PC-9 (cell line): ENCODE data around the gene SMPD3. TPM values are rescaled to one million over a fixed set of nuclear protein-coding genes. Genes with fewer than 3 reads are reported as not detected.
A peak's percentile ranks its signal among the peaks of the same experiment; 100 is the strongest.

Experiments
- BruUV-seq: library from RNA; stranded (reverse); fragments of 400-500 nt; replicated peaks from 2 replicates; lab custom pipeline; 2021; lab: Mats Ljungman, UMichigan
- CTCF ChIA-PET: fragments of 300-600 bp; sonication (Branson Sonifier 250); formaldehyde crosslinking; loops from one replicate; lab custom pipeline; 2022; ENCODE audit warnings: antibody characterized with exemption; lab: Charles Lee
- POLR2A ChIA-PET: fragments of 300-600 bp; sonication (Branson Sonifier 250); formaldehyde crosslinking; loops from one replicate; lab custom pipeline; 2022; ENCODE audit warnings: antibody characterized with exemption; ENCODE audit not compliant: unreplicated experiment; lab: Charles Lee
- DNase-seq, 2 experiments: peaks; one replicate each; pipeline versions ENCODE4 v3.0.0 to v3.0.0-alpha.2; 2015 to 2022; ENCODE audit warnings: mixed read lengths in 1 of 2
- H2AFZ ChIP-seq: fragments of 200-600 bp; sonication (generic); 2 replicates; pipeline ENCODE4 v1.8.1; 2017; ENCODE audit warnings: antibody characterized with exemption
- H3F3A ChIP-seq: fragments of 200-600 bp; sonication (generic); 2 replicates; pipeline ENCODE4 v1.8.1; 2017; ENCODE audit warnings: antibody characterized with exemption, mild to moderate bottlenecking, low read depth; ENCODE audit not compliant: insufficient read depth
- H3K27ac ChIP-seq: fragments of 200-600 bp; sonication (generic); 2 replicates; pipeline ENCODE4 v1.6.1; 2016; ENCODE audit warnings: mixed run types
- H3K27me3 ChIP-seq: fragments of 200-600 bp; sonication (generic); 2 replicates; pipeline ENCODE4 v1.6.1; 2016; ENCODE audit warnings: low read depth, mixed run types; ENCODE audit not compliant: insufficient read depth
- H3K36me3 ChIP-seq: fragments of 200-600 bp; sonication (generic); 2 replicates; pipeline ENCODE4 v1.6.1; 2016; ENCODE audit warnings: low read depth, mixed run types
- H3K4me1 ChIP-seq: fragments of 200-600 bp; sonication (generic); replicated peaks from 2 replicates; pipeline ENCODE4 v1.6.1; 2016; ENCODE audit warnings: mixed run types; ENCODE audit not compliant: insufficient read depth
- H3K4me2 ChIP-seq: fragments of 200-600 bp; sonication (generic); 2 replicates; pipeline ENCODE4 v1.6.1; 2017; ENCODE audit warnings: mixed run types
- H3K4me3 ChIP-seq: fragments of 200-600 bp; sonication (generic); 2 replicates; pipeline ENCODE4 v1.6.1; 2016; ENCODE audit warnings: mixed run types
- H3K79me2 ChIP-seq: fragments of 200-600 bp; sonication (generic); 2 replicates; pipeline ENCODE4 v1.6.1; 2017; ENCODE audit warnings: low read depth, mixed run types
- H3K9me2 ChIP-seq: fragments of 200-600 bp; sonication (generic); 2 replicates; pipeline ENCODE4 v1.8.1; 2017; ENCODE audit warnings: mild to moderate bottlenecking; ENCODE audit not compliant: insufficient read depth
- H3K9me3 ChIP-seq: fragments of 200-600 bp; sonication (generic); 2 replicates; pipeline ENCODE4 v1.8.1; 2016; ENCODE audit warnings: low read depth; ENCODE audit not compliant: insufficient read depth
- H4K20me1 ChIP-seq: fragments of 200-600 bp; sonication (generic); 2 replicates; pipeline ENCODE4 v1.8.1; 2017; ENCODE audit not compliant: insufficient read depth
- EZH2 ChIP-seq: fragments of 200-600 bp; sonication (generic); IDR thresholded peaks from 2 replicates; pipeline ENCODE4 v1.8.0; 2017; ENCODE audit warnings: antibody characterized with exemption, low read depth
- intact Hi-C: fragments of 100-400 bp; cut with micrococcal nuclease; formaldehyde crosslinking; loops from one replicate; pipeline ENCODE4 v1.10.0; 2022; ENCODE audit not compliant: unreplicated experiment
- total RNA-seq: library from RNA; stranded (reverse); gene quantifications from 2 replicates; pipeline ENCODE4 v1.2.3, GENCODE V29; 2021
- TF ChIP-seq, protein P1 (sequence below): fragments of 200-600 bp; sonication (generic); conservative IDR thresholded peaks from 2 replicates; pipeline ENCODE4 v1.6.1; 2017; ENCODE audit warnings: mixed run types, antibody characterized with exemption, mild to moderate bottlenecking, moderate library complexity

Gene SMPD3
- total RNA-seq, 1 experiment from 2014 or later: 0.94 TPM

- intact Hi-C loops: no loop called here
- no peaks in the 10 kb centered on the region for H3K36me3 ChIP-seq
- DNase-seq: peak in 1 of 2 experiments; percentile 88
- ChIA-PET POLR2A (no interaction called here), CTCF (no interaction called here)
- TF ChIP-seq, protein P1, sequence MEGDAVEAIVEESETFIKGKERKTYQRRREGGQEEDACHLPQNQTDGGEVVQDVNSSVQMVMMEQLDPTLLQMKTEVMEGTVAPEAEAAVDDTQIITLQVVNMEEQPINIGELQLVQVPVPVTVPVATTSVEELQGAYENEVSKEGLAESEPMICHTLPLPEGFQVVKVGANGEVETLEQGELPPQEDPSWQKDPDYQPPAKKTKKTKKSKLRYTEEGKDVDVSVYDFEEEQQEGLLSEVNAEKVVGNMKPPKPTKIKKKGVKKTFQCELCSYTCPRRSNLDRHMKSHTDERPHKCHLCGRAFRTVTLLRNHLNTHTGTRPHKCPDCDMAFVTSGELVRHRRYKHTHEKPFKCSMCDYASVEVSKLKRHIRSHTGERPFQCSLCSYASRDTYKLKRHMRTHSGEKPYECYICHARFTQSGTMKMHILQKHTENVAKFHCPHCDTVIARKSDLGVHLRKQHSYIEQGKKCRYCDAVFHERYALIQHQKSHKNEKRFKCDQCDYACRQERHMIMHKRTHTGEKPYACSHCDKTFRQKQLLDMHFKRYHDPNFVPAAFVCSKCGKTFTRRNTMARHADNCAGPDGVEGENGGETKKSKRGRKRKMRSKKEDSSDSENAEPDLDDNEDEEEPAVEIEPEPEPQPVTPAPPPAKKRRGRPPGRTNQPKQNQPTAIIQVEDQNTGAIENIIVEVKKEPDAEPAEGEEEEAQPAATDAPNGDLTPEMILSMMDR: no peak
- no peak for TF ChIP-seq EZH2
- peaks cover 47% of the 10 kb centered on the region for H3F3A ChIP-seq
- H3K4me2 ChIP-seq: peak overlapping the region; percentile 46
- BruUV-seq: no TSS peak
- peak overlapping the region; percentile 72 for H3K27ac ChIP-seq
- H3K27me3 ChIP-seq: no peaks in the 10 kb centered on the region
- no peaks in the 10 kb centered on the region for H3K79me2 ChIP-seq
- H2AFZ ChIP-seq: no peak overlapping the region
- peaks cover 55% of the 10 kb centered on the region for H3K4me1 ChIP-seq
- no peaks in the 10 kb centered on the region for H3K9me3 ChIP-seq
- H3K9me2 ChIP-seq: no peaks in the 10 kb centered on the region; the same call in 1 of the 2 replicates
- H3K4me3 ChIP-seq: no peak overlapping the region
- no peaks in the 10 kb centered on the region for H4K20me1 ChIP-seq
Observed at GRCh38 chr16:68479271-68479670, 31.0 kb upstream of the SMPD3 start.

DNA sequence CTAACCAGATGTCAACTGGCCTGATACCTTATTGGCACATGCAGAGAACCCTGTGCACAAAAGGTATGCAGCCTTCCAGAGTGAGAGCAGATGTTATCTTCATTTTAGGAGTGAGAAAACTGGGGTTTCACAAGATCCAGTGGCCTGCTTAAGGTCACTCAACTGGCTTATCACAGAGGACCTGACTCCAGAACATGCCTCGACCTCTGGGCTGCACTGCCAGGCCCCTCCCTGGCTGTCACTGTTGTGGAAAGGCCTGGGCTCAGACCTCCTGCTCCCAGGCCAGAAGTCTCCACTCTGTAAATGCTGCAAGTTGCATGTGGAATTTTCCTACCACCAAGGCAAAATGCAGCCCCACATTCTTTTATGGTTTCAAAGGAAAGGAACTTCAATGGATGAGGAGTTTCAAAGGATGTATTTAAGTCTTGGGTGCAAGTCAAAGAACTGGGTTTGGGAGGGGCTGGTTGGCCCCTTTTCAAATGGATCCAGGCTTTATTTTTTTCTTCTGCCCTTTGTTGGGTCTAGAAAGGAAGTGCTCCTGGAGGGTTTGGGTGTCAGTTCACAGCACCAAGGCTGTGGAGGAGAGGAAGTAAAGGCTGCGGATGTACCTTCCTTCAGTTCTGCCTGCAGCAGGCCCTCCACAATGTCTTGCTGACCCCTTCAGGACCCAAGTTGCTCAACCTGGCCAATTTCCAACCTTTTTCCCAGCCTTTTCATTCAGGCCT is 30.4 kb upstream of the SMPD3 start:
- intact Hi-C loops: no loop called here
- peak overlapping the region; percentile 46 for H3K4me2 ChIP-seq
- DNase-seq: peak in 1 of 2 experiments; percentile 84
- peaks cover 56% of the 10 kb centered on the region for H3K4me1 ChIP-seq
- no peak for TF ChIP-seq EZH2
- TF ChIP-seq, protein P1: no peak
- ChIA-PET CTCF (no interaction called here), POLR2A (no interaction called here)
- peaks cover 49% of the 10 kb centered on the region for H3F3A ChIP-seq
- no peaks in the 10 kb centered on the region for H3K79me2 ChIP-seq
- H3K27me3 ChIP-seq: no peaks in the 10 kb centered on the region
- H3K4me3 ChIP-seq: no peak overlapping the region
- no peaks in the 10 kb centered on the region for H3K9me3 ChIP-seq
- no peaks in the 10 kb centered on the region; the same call in 1 of the 2 replicates for H3K9me2 ChIP-seq
- H4K20me1 ChIP-seq: no peaks in the 10 kb centered on the region
- H3K27ac ChIP-seq: peak overlapping the region; percentile 72
- no peak overlapping the region for H2AFZ ChIP-seq
- no TSS peak for BruUV-seq
- H3K36me3 ChIP-seq: no peaks in the 10 kb centered on the region

- ChIA-PET POLR2A (no interaction called here), CTCF (no interaction called here)
- intact Hi-C loops: loop anchor here (1.0 to 2.0 kb wide), 2 partner anchors 16 to 56 kb away; no protein-coding TSS in a partner anchor
- Histone ChIP-seq H3K79me2 (no peaks in the 10 kb centered on the region), H4K20me1 (no peaks in the 10 kb centered on the region), H3K27me3 (no peaks in the 10 kb centered on the region), H3K9me2 (no peaks in the 10 kb centered on the region), H3K4me3 (no peak overlapping the region), H3K4me2 (peak overlapping the region; percentile 56), H2AFZ (no peak overlapping the region), H3F3A (peaks cover 44% of the 10 kb centered on the region), H3K36me3 (no peaks in the 10 kb centered on the region), H3K9me3 (no peaks in the 10 kb centered on the region), H3K27ac (peak overlapping the region; percentile 64), H3K4me1 (peaks cover 42% of the 10 kb centered on the region)
- TF ChIP-seq EZH2: no peak
- TF ChIP-seq, protein P1: no peak
- BruUV-seq: no TSS peak
- peak; percentile 87 to 99 for DNase-seq
Observed at GRCh38 chr16:68475071-68475470, 26.8 kb upstream of the SMPD3 start.
